ENCODE data around the gene FOSL1.
A peak's percentile ranks its signal among the peaks of the same experiment; 100 is the strongest.

FOSL1 gene

GRCh38 chr11:65862941-65863888, 37.0 kb downstream of the FOSL1 start:
- Histone ChIP-seq H3K9ac (ENCODE audit: low read depth, low read length) (no peak overlapping the region), H3K36me3 (ENCODE audit: insufficient read depth, low read length) (peaks cover 7% of the 10 kb centered on the region), H3K4me1 (ENCODE audit: insufficient read depth, low read length) (no peaks in the 10 kb centered on the region; the same call in 1 of the 2 replicates), H3K9me3 (ENCODE audit: control insufficient read depth, insufficient read depth, low read length) (no peaks in the 10 kb centered on the region)

- H3K36me3 ChIP-seq (ENCODE audit: insufficient read depth, low read length): peaks cover 7% of the 10 kb centered on the region
- H3K4me1 ChIP-seq (ENCODE audit: insufficient read depth, low read length): no peaks in the 10 kb centered on the region; the same call in 1 of the 2 replicates
These were observed 37.9 kb downstream of the FOSL1 start for GRCh38 chr11:65862191-65862735.

GRCh38 chr11:65861533-65862183, 38.5 kb downstream of the FOSL1 start:
- H3K9ac ChIP-seq (ENCODE audit: low read depth, low read length): peak overlapping the region; percentile 88
- peaks cover 7% of the 10 kb centered on the region for H3K36me3 ChIP-seq (ENCODE audit: insufficient read depth, low read length)
- H3K4me1 ChIP-seq (ENCODE audit: insufficient read depth, low read length): no peaks in the 10 kb centered on the region; the same call in 1 of the 2 replicates
- no peaks in the 10 kb centered on the region for H3K9me3 ChIP-seq (ENCODE audit: control insufficient read depth, insufficient read depth, low read length)

More at GRCh38 chr11:65862191-65862735, 37.9 kb downstream of the FOSL1 start:
- H3K9ac ChIP-seq (ENCODE audit: low read depth, low read length): no peak overlapping the region
- H3K9me3 ChIP-seq (ENCODE audit: control insufficient read depth, insufficient read depth, low read length): no peaks in the 10 kb centered on the region

- Histone ChIP-seq H3K4me1 (ENCODE audit: insufficient read depth, low read length) (no peaks in the 10 kb centered on the region; the same call in 1 of the 2 replicates), H3K9me3 (ENCODE audit: control insufficient read depth, insufficient read depth, low read length) (no peaks in the 10 kb centered on the region), H3K36me3 (ENCODE audit: insufficient read depth, low read length) (peaks cover 8% of the 10 kb centered on the region), H3K9ac (ENCODE audit: low read depth, low read length) (peak overlapping the region; percentile 88)
These were observed 39.1 kb downstream of the FOSL1 start for GRCh38 chr11:65861165-65861505.

- peak within 1 kb of the TSS; percentile 88 for H3K9ac ChIP-seq (ENCODE audit: low read depth, low read length)
- no peaks in the 10 kb centered on the region for H3K9me3 ChIP-seq (ENCODE audit: control insufficient read depth, insufficient read depth, low read length)
- peaks cover 14% of the 10 kb centered on the region for H3K36me3 ChIP-seq (ENCODE audit: insufficient read depth, low read length)
- no peaks in the 10 kb centered on the region; the same call in 1 of the 2 replicates for H3K4me1 ChIP-seq (ENCODE audit: insufficient read depth, low read length)
These were observed 39.7 kb downstream of the FOSL1 start, which contains the start of gene MUS81 for GRCh38 chr11:65860278-65861164. TSS of gene MUS81 (plus strand) at chr11:65860433. CDS start at chr11:65860754, 321 bp downstream.

- no peaks in the 10 kb centered on the region for H3K9me3 ChIP-seq (ENCODE audit: control insufficient read depth, insufficient read depth, low read length)
- peaks cover 16% of the 10 kb centered on the region for H3K36me3 ChIP-seq (ENCODE audit: insufficient read depth, low read length)
- H3K9ac ChIP-seq (ENCODE audit: low read depth, low read length): peak overlapping the region; percentile 88
- H3K4me1 ChIP-seq (ENCODE audit: insufficient read depth, low read length): no peaks in the 10 kb centered on the region; the same call in 1 of the 2 replicates
These were observed 40.3 kb downstream of the FOSL1 start for GRCh38 chr11:65859812-65860277.

GRCh38 chr11:65859095-65859811, 40.9 kb downstream of the FOSL1 start:
- Histone ChIP-seq H3K36me3 (ENCODE audit: insufficient read depth, low read length) (peaks cover 18% of the 10 kb centered on the region), H3K9ac (ENCODE audit: low read depth, low read length) (peak overlapping the region; percentile 88), H3K9me3 (ENCODE audit: control insufficient read depth, insufficient read depth, low read length) (no peaks in the 10 kb centered on the region), H3K4me1 (ENCODE audit: insufficient read depth, low read length) (no peaks in the 10 kb centered on the region; the same call in 1 of the 2 replicates)

GRCh38 chr11:65858681-65859087, 41.5 kb downstream of the FOSL1 start:
- no peaks in the 10 kb centered on the region; the same call in 1 of the 2 replicates for H3K4me1 ChIP-seq (ENCODE audit: insufficient read depth, low read length)
- peak overlapping the region; percentile 57 for H3K9ac ChIP-seq (ENCODE audit: low read depth, low read length)
- peaks cover 16% of the 10 kb centered on the region for H3K36me3 ChIP-seq (ENCODE audit: insufficient read depth, low read length)
- no peaks in the 10 kb centered on the region for H3K9me3 ChIP-seq (ENCODE audit: control insufficient read depth, insufficient read depth, low read length)

GRCh38 chr11:65857853-65858680, 42.1 kb downstream of the FOSL1 start, which contains the start of gene CFL1:
TSS of gene CFL1 (minus strand) at chr11:65858180. CDS start at chr11:65858099, 81 bp downstream.
- Histone ChIP-seq H3K9me3 (ENCODE audit: control insufficient read depth, insufficient read depth, low read length) (no peaks in the 10 kb centered on the region), H3K36me3 (ENCODE audit: insufficient read depth, low read length) (peaks cover 20% of the 10 kb centered on the region), H3K9ac (ENCODE audit: low read depth, low read length) (peak within 1 kb of the TSS; percentile 87), H3K4me1 (ENCODE audit: insufficient read depth, low read length) (no peaks in the 10 kb centered on the region; the same call in 1 of the 2 replicates)

- Histone ChIP-seq H3K36me3 (ENCODE audit: insufficient read depth, low read length) (peaks cover 20% of the 10 kb centered on the region), H3K9me3 (ENCODE audit: control insufficient read depth, insufficient read depth, low read length) (no peaks in the 10 kb centered on the region), H3K9ac (ENCODE audit: low read depth, low read length) (peak overlapping the region; percentile 87), H3K4me1 (ENCODE audit: insufficient read depth, low read length) (no peaks in the 10 kb centered on the region; the same call in 1 of the 2 replicates)
These were observed 42.7 kb downstream of the FOSL1 start for GRCh38 chr11:65857500-65857852.

- H3K9ac ChIP-seq (ENCODE audit: low read depth, low read length): peak overlapping the region; percentile 87
- H3K36me3 ChIP-seq (ENCODE audit: insufficient read depth, low read length): peaks cover 20% of the 10 kb centered on the region
- H3K9me3 ChIP-seq (ENCODE audit: control insufficient read depth, insufficient read depth, low read length): no peaks in the 10 kb centered on the region
- H3K4me1 ChIP-seq (ENCODE audit: insufficient read depth, low read length): no peaks in the 10 kb centered on the region; the same call in 1 of the 2 replicates
These were observed 43.3 kb downstream of the FOSL1 start for GRCh38 chr11:65856689-65857499.

GRCh38 chr11:65855927-65856363, 44.2 kb downstream of the FOSL1 start:
- Histone ChIP-seq H3K9me3 (ENCODE audit: control insufficient read depth, insufficient read depth, low read length) (peaks cover 8% of the 10 kb centered on the region; the same call in 1 of the 2 replicates), H3K36me3 (ENCODE audit: insufficient read depth, low read length) (peaks cover 20% of the 10 kb centered on the region), H3K4me1 (ENCODE audit: insufficient read depth, low read length) (no peaks in the 10 kb centered on the region), H3K9ac (ENCODE audit: low read depth, low read length) (no peak overlapping the region)

Measured in ES-I3 (cell line).